ENCODE data around the gene NDC80.

Gene NDC80

GRCh38 chr18:2655178-2655953, 84.0 kb downstream of the NDC80 start, which contains the start of gene SMCHD1 (continued):
- TF ChIP-seq ZXDB (tag by site-specific recombination; IDR thresholded peaks at IDR 0.05): peak; percentile 89; the same call in 1 of the 2 replicates
- TF ChIP-seq GFI1B (tag by site-specific recombination; IDR thresholded peaks at IDR 0.05): no peak
- TF ChIP-seq ZNF629 (tag by site-specific recombination; IDR thresholded peaks at IDR 0.05): peak; percentile 99
- peak; percentile 28; the same call in 1 of the 2 replicates for TF ChIP-seq ZNF394 (tag by site-specific recombination; IDR thresholded peaks at IDR 0.05; ENCODE audit: borderline replicate concordance)
- no peak for TF ChIP-seq ZNF785 (tag by site-specific recombination; IDR thresholded peaks at IDR 0.05)
- no peak for TF ChIP-seq ZNF354C (tag by site-specific recombination; IDR thresholded peaks at IDR 0.05; ENCODE audit: borderline replicate concordance, low read depth)
- peak; percentile 92 for TF ChIP-seq ZFP37 (tag by site-specific recombination; IDR thresholded peaks at IDR 0.05)
- peak; percentile 35; the same call in 1 of the 2 replicates for TF ChIP-seq KLF8 (tag by site-specific recombination; IDR thresholded peaks at IDR 0.05)
- TF ChIP-seq ZNF610 (tag by site-specific recombination; IDR thresholded peaks at IDR 0.05; ENCODE audit: borderline replicate concordance): 0 out of 2 replicates have a peak, but pooled peaks have one; percentile 45
- 0 out of 2 replicates have a peak, but pooled peaks have one; percentile 8 for TF ChIP-seq CTCF (tag by site-specific recombination; IDR thresholded peaks at IDR 0.05)
- TF ChIP-seq ZNF341 (tag by site-specific recombination; IDR thresholded peaks at IDR 0.05; ENCODE audit: low read depth): no peak
- TF ChIP-seq, protein P1, sequence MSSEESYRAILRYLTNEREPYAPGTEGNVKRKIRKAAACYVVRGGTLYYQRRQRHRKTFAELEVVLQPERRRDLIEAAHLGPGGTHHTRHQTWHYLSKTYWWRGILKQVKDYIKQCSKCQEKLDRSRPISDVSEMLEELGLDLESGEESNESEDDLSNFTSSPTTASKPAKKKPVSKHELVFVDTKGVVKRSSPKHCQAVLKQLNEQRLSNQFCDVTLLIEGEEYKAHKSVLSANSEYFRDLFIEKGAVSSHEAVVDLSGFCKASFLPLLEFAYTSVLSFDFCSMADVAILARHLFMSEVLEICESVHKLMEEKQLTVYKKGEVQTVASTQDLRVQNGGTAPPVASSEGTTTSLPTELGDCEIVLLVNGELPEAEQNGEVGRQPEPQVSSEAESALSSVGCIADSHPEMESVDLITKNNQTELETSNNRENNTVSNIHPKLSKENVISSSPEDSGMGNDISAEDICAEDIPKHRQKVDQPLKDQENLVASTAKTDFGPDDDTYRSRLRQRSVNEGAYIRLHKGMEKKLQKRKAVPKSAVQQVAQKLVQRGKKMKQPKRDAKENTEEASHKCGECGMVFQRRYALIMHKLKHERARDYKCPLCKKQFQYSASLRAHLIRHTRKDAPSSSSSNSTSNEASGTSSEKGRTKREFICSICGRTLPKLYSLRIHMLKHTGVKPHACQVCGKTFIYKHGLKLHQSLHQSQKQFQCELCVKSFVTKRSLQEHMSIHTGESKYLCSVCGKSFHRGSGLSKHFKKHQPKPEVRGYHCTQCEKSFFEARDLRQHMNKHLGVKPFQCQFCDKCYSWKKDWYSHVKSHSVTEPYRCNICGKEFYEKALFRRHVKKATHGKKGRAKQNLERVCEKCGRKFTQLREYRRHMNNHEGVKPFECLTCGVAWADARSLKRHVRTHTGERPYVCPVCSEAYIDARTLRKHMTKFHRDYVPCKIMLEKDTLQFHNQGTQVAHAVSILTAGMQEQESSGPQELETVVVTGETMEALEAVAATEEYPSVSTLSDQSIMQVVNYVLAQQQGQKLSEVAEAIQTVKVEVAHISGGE (tag by site-specific recombination; conservative IDR thresholded peaks at IDR 0.05; ENCODE audit: low read depth): peak; percentile 46; the same call in 1 of the 2 replicates
- peak; percentile 41; the same call in 1 of the 2 replicates for TF ChIP-seq ZBTB48 (tag by site-specific recombination; IDR thresholded peaks at IDR 0.05)
- TF ChIP-seq YY1 (tag by site-specific recombination; IDR thresholded peaks at IDR 0.05): no peak
- TF ChIP-seq ZNF670 (tag by site-specific recombination; IDR thresholded peaks at IDR 0.05; ENCODE audit: low read depth): no peak
- TF ChIP-seq ZNF529 (tag by site-specific recombination; IDR thresholded peaks at IDR 0.05; ENCODE audit: insufficient replicate concordance): no peak
- no peak for TF ChIP-seq ZNF184 (tag by site-specific recombination; IDR thresholded peaks at IDR 0.05)
- no peak for TF ChIP-seq ZNF510 (tag by site-specific recombination; IDR thresholded peaks at IDR 0.05; ENCODE audit: insufficient replicate concordance)
- TF ChIP-seq KLF7 (tag by site-specific recombination; IDR thresholded peaks at IDR 0.05; ENCODE audit: borderline replicate concordance): 0 out of 2 replicates have a peak, but pooled peaks have one; percentile 25
- TF ChIP-seq ZNF571 (tag by site-specific recombination; IDR thresholded peaks at IDR 0.05): no peak
- peak; percentile 89; the same call in 1 of the 2 replicates for TF ChIP-seq KLF9 (tag by site-specific recombination; IDR thresholded peaks at IDR 0.05; ENCODE audit: low read depth)
- no peak for TF ChIP-seq ZBTB1 (tag by site-specific recombination; IDR thresholded peaks at IDR 0.05)
- TF ChIP-seq ZNF335 (tag by site-specific recombination; conservative IDR thresholded peaks at IDR 0.05): peak; percentile 95
- 0 out of 2 replicates have a peak, but pooled peaks have one; percentile 44 for TF ChIP-seq BCL11B (tag by site-specific recombination; IDR thresholded peaks at IDR 0.05; ENCODE audit: low read depth)
- TF ChIP-seq ZNF830 (tag by site-specific recombination; IDR thresholded peaks at IDR 0.05; ENCODE audit: low read depth): no peak
- peak; percentile 57 for TF ChIP-seq KLF10 (tag by site-specific recombination; IDR thresholded peaks at IDR 0.05)
- peak; percentile 97 for TF ChIP-seq ZBTB8A (tag by site-specific recombination; IDR thresholded peaks at IDR 0.05)
- no peak for TF ChIP-seq ZNF585B (tag by site-specific recombination; IDR thresholded peaks at IDR 0.05)
- TF ChIP-seq ZBTB26 (tag by site-specific recombination; optimal IDR thresholded peaks at IDR 0.05): peak; percentile 72
- TF ChIP-seq ZBTB21 (tag by site-specific recombination; IDR thresholded peaks at IDR 0.05): peak; percentile 63
- TF ChIP-seq, protein P2, sequence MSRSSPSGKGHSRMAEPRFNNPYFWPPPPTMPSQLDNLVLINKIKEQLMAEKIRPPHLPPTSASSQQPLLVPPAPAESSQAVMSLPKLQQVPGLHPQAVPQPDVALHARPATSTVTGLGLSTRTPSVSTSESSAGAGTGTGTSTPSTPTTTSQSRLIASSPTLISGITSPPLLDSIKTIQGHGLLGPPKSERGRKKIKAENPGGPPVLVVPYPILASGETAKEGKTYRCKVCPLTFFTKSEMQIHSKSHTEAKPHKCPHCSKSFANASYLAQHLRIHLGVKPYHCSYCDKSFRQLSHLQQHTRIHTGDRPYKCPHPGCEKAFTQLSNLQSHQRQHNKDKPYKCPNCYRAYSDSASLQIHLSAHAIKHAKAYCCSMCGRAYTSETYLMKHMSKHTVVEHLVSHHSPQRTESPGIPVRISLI (tag by site-specific recombination; IDR thresholded peaks at IDR 0.05): no peak
- TF ChIP-seq ZNF747 (tag by site-specific recombination; IDR thresholded peaks at IDR 0.05): no peak
- no peak for TF ChIP-seq SETDB1 (IDR thresholded peaks at IDR 0.05; ENCODE audit: insufficient read length, low read length)
